DND-41 (cell line): ENCODE data around the gene C10orf143.

Experiments used
- ATAC-seq: fragments of 200-7000 bp; cut with Tn5 transposase; 3 replicates; pipeline ENCODE4 v1.9.1; 2021; ENCODE audit warnings: low read depth; ENCODE audit not compliant: insufficient read depth
- DNase-seq: peaks from one replicate; pipeline ENCODE4 v3.0.0-alpha.2; 2020
- H2AFZ ChIP-seq: 2 replicates; pipeline ENCODE4 v1.6.0; 2012; ENCODE audit warnings: low read depth, low read length
- H3K27ac ChIP-seq: 2 replicates; pipeline ENCODE4 v1.5.1; 2012; ENCODE audit warnings: low read length, inconsistent platforms
- H3K27me3 ChIP-seq: fragments of 200-600 bp; sonication (generic); 2 replicates; pipeline ENCODE4 v1.6.0; 2012; ENCODE audit warnings: low read length, mild to moderate bottlenecking, inconsistent platforms; ENCODE audit not compliant: insufficient read depth, poor library complexity
- H3K36me3 ChIP-seq: 2 replicates; pipeline ENCODE4 v1.5.1; 2012; ENCODE audit warnings: low read length, inconsistent platforms; ENCODE audit not compliant: insufficient read depth
- H3K4me1 ChIP-seq: 2 replicates; pipeline ENCODE4 v1.5.1; 2012; ENCODE audit warnings: mild to moderate bottlenecking, low read length; ENCODE audit not compliant: insufficient read depth
- H3K4me2 ChIP-seq: 2 replicates; pipeline ENCODE4 v1.6.0; 2012; ENCODE audit warnings: mild to moderate bottlenecking, moderate library complexity, low read length, inconsistent platforms; ENCODE audit not compliant: insufficient read depth
- H3K4me3 ChIP-seq, 2 experiments: fragments of 200-600 bp in 1 of 2; shearing (Covaris generic) in 1 of 2; 2 replicates each; pipeline ENCODE4 v1.5.1; 2012 to 2016; ENCODE audit warnings: inconsistent platforms in 2 of 2, low read length in 2 of 2, mild to moderate bottlenecking in 2 of 2, low read depth in 1 of 2, moderate library complexity in 1 of 2
- H3K79me2 ChIP-seq: 2 replicates; pipeline ENCODE4 v1.6.0; 2012; ENCODE audit warnings: low read length, inconsistent platforms; ENCODE audit not compliant: insufficient read depth
- H3K9ac ChIP-seq: 2 replicates; pipeline ENCODE4 v1.6.0; 2012; ENCODE audit warnings: low read depth, mild to moderate bottlenecking, inconsistent platforms, low read length, moderate library complexity
- H3K9me3 ChIP-seq: 2 replicates; pipeline ENCODE4 v1.5.1; 2012; ENCODE audit warnings: low read length, moderate library complexity, mild to moderate bottlenecking, inconsistent platforms; ENCODE audit not compliant: insufficient read depth, severe bottlenecking
- H4K20me1 ChIP-seq: 2 replicates; pipeline ENCODE4 v1.6.0; 2012; ENCODE audit warnings: low read length; ENCODE audit not compliant: insufficient read depth
- CTCF ChIP-seq: IDR thresholded peaks from 2 replicates; pipeline ENCODE4 v1.5.1; 2012; ENCODE audit warnings: borderline replicate concordance, low read length, moderate library complexity, mild to moderate bottlenecking; ENCODE audit not compliant: poor library complexity, severe bottlenecking; ENCODE audit errors: extremely low read depth
- EZH2 ChIP-seq: IDR thresholded peaks from 3 replicates; pipeline ENCODE4 v1.6.1; 2012; ENCODE audit warnings: borderline replicate concordance, low read depth, mild to moderate bottlenecking, moderate library complexity, low read length, inconsistent platforms; ENCODE audit not compliant: severe bottlenecking

C10orf143 gene

GRCh38 chr10:130022511-130023299, 87.9 kb downstream of the C10orf143 start:
- H3K79me2 ChIP-seq: no peaks in the 10 kb centered on the region
- H3K4me3 ChIP-seq: no peak overlapping the region
- H3K9me3 ChIP-seq: no peaks in the 10 kb centered on the region
- no peak overlapping the region for H2AFZ ChIP-seq
- H3K27ac ChIP-seq: no peak overlapping the region
- no peak overlapping the region for H3K9ac ChIP-seq
- no peak for ATAC-seq
- no peak for DNase-seq
- peaks cover 32% of the 10 kb centered on the region for H3K4me1 ChIP-seq
- H3K36me3 ChIP-seq: no peaks in the 10 kb centered on the region
- H4K20me1 ChIP-seq: no peaks in the 10 kb centered on the region
- no peaks in the 10 kb centered on the region for H3K27me3 ChIP-seq
- no peak overlapping the region for H3K4me2 ChIP-seq
- TF ChIP-seq CTCF: no peak
- TF ChIP-seq EZH2: no peak

GRCh38 chr10:130022086-130022485, 88.5 kb downstream of the C10orf143 start:
- Histone ChIP-seq H2AFZ (no peak overlapping the region), H4K20me1 (no peaks in the 10 kb centered on the region), H3K27ac (no peak overlapping the region), H3K4me1 (peaks cover 34% of the 10 kb centered on the region), H3K36me3 (no peaks in the 10 kb centered on the region), H3K27me3 (no peaks in the 10 kb centered on the region), H3K4me3 (no peak overlapping the region), H3K79me2 (no peaks in the 10 kb centered on the region), H3K9ac (no peak overlapping the region), H3K9me3 (no peaks in the 10 kb centered on the region), H3K4me2 (no peak overlapping the region)
- no peak for TF ChIP-seq EZH2
- TF ChIP-seq CTCF: no peak
- DNase-seq (no peak), ATAC-seq (no peak)

- TF ChIP-seq EZH2 (no peak), CTCF (no peak)
- Histone ChIP-seq H3K27me3 (no peaks in the 10 kb centered on the region), H4K20me1 (no peaks in the 10 kb centered on the region), H3K4me2 (no peak overlapping the region), H3K79me2 (no peaks in the 10 kb centered on the region), H3K4me1 (peaks cover 34% of the 10 kb centered on the region), H3K4me3 (no peak overlapping the region), H3K9ac (no peak overlapping the region), H3K36me3 (no peaks in the 10 kb centered on the region), H3K27ac (no peak overlapping the region), H3K9me3 (no peaks in the 10 kb centered on the region), H2AFZ (no peak overlapping the region)
- no peak for ATAC-seq
- DNase-seq: no peak
These were observed 89.2 kb downstream of the C10orf143 start for GRCh38 chr10:130021383-130021950.
